ENCODE results near the gene UGT1A8. TPM values are rescaled to one million over a fixed set of nuclear protein-coding genes. Genes with fewer than 3 reads are reported as not detected.

UGT1A8 gene
- total and polyA plus RNA-seq, 2 of the 4 experiments (the other 2 are of a cell fraction) = not detected

GRCh38 chr2:233668605-233669260, 51.3 kb downstream of the UGT1A8 start:
- no peak overlapping the region for H2AFZ ChIP-seq (replicated peaks; ENCODE audit: low read length, poor library complexity)
- no peak overlapping the region for H3K9ac ChIP-seq (ENCODE audit: low read depth, low read length)
- H3K4ac ChIP-seq (ENCODE audit: low read depth, low read length) = no peak overlapping the region
- H3K4me2 ChIP-seq (ENCODE audit: low read depth, low read length) = no peak overlapping the region
- H3K4me3 ChIP-seq (ENCODE audit: insufficient read depth, low read depth, low read length) = no peak overlapping the region
- H2AK5ac ChIP-seq (ENCODE audit: low read depth, low read length) = no peak overlapping the region
- H2BK5ac ChIP-seq (ENCODE audit: low read depth, low read length, poor library complexity, severe bottlenecking) = no peak overlapping the region
- H3K56ac ChIP-seq (ENCODE audit: extremely low read depth, insufficient read depth, low read length) = no peak overlapping the region
- BruUV-seq (replicated peaks) = no TSS peak
- H2BK20ac ChIP-seq (ENCODE audit: low read depth, low read length) = no peak overlapping the region
- no peak overlapping the region for H4K5ac ChIP-seq (ENCODE audit: low read depth, low read length)
- H3K79me1 ChIP-seq (ENCODE audit: low read depth in 1 of 2, low read length in 2 of 2) = no peaks in the 10 kb centered on the region
- no peak overlapping the region for H3K27ac ChIP-seq (ENCODE audit: insufficient read depth, low read length)
- TF ChIP-seq CEBPB (IDR thresholded peaks at IDR 0.05; ENCODE audit: low read depth, low read length) (no peak), MXI1 (IDR thresholded peaks at IDR 0.05; ENCODE audit: borderline replicate concordance, low read depth, low read length) (no peak), BHLHE40 (IDR thresholded peaks at IDR 0.05; ENCODE audit: low read depth, low read length) (no peak), RFX5 (IDR thresholded peaks at IDR 0.05; ENCODE audit: low read depth, low read length) (no peak), NFE2L2 (IDR thresholded peaks at IDR 0.05; ENCODE audit: low read depth, low read length) (no peak), MAZ (IDR thresholded peaks at IDR 0.05; ENCODE audit: borderline replicate concordance, low read depth, low read length) (no peak), RCOR1 (IDR thresholded peaks at IDR 0.05; ENCODE audit: insufficient replicate concordance, low read length) (no peak), CTCF (conservative IDR thresholded peaks at IDR 0.05; ENCODE audit: low read depth, low read length) (no peak), CHD1 (IDR thresholded peaks at IDR 0.05; ENCODE audit: low read depth, low read length) (no peak), SMC3 (IDR thresholded peaks at IDR 0.05; ENCODE audit: low read depth, low read length) (no peak), USF2 (IDR thresholded peaks at IDR 0.05; ENCODE audit: low read depth, low read length) (no peak), POLR2A (IDR thresholded peaks at IDR 0.05; ENCODE audit: low read depth, low read length) (no peak), FOS (IDR thresholded peaks at IDR 0.05; ENCODE audit: low read depth, low read length) (no peak), RAD21 (IDR thresholded peaks at IDR 0.05; ENCODE audit: low read length) (no peak), MAFK (IDR thresholded peaks at IDR 0.05; ENCODE audit: low read depth, low read length) (no peak), ELK1 (IDR thresholded peaks at IDR 0.05; ENCODE audit: borderline replicate concordance, low read depth, low read length) (no peak)
- no peak for DNase-seq
- dilution Hi-C loops (cut with HindIII; ENCODE audit: low sequenced_read_pairs, unreplicated experiment) = no loop called here
- no peaks in the 10 kb centered on the region for H4K20me1 ChIP-seq (ENCODE audit: insufficient read depth, low read length)
- H3K9me1 ChIP-seq (ENCODE audit: insufficient read depth, low read length) = no peaks in the 10 kb centered on the region
- no peak for ATAC-seq (ENCODE audit: low read depth)
- H3K18ac ChIP-seq (ENCODE audit: low read depth, low read length) = no peak overlapping the region
- no CpG with 5 or more reads among the region's 4 CpGs for WGBS, 2 experiments (ENCODE audit: extremely low coverage in 2 of 2, insufficient read length in 1 of 2)
- no peak overlapping the region for H2BK15ac ChIP-seq (ENCODE audit: low read depth, low read length)
- H3K14ac ChIP-seq (replicated peaks; ENCODE audit: low read depth, low read length) = no peak overlapping the region
- POLR2A ChIA-PET (ENCODE audit: unreplicated experiment) = no interaction called here
- CTCF ChIA-PET = no interaction called here
- H3K27me3 ChIP-seq (ENCODE audit: control insufficient read depth, insufficient read depth, low read length) = no peaks in the 10 kb centered on the region
- H3K36me3 ChIP-seq (ENCODE audit: control insufficient read depth, insufficient read depth, low read length) = no peaks in the 10 kb centered on the region
- no peak overlapping the region for H4K8ac ChIP-seq (ENCODE audit: low read depth in 2 of 2, low read length in 2 of 2)
- intact Hi-C loops (cut with micrococcal nuclease) = no loop called here
- H2AK9ac ChIP-seq (replicated peaks; ENCODE audit: low read depth, low read length, poor library complexity) = no peak overlapping the region
- H3K23ac ChIP-seq (ENCODE audit: low read depth, low read length) = no peak overlapping the region
- in situ Hi-C loops (cut with MboI; ENCODE audit: low sequenced_read_pairs) = no loop called here
- no peaks in the 10 kb centered on the region for H3K9me3 ChIP-seq (ENCODE audit: control insufficient read depth, insufficient read depth, low read length)
- no peak overlapping the region for H2BK120ac ChIP-seq (ENCODE audit: low read depth, low read length)
- H4K91ac ChIP-seq (ENCODE audit: insufficient read depth, low read depth, low read length) = no peak overlapping the region
- no peaks in the 10 kb centered on the region for H3K4me1 ChIP-seq (ENCODE audit: control insufficient read depth, insufficient read depth, low read length)

All from IMR-90 (cell line).